H1 (cell line): ENCODE measurements around the gene FOXO6. TPM values are rescaled to one million over a fixed set of nuclear protein-coding genes. Genes with fewer than 3 reads are reported as not detected.

Experiments used
- ATF2 ChIP-seq: IDR thresholded peaks from 2 replicates; pipeline ENCODE4 v1.6.1; 2012; ENCODE audit warnings: low read length, inconsistent platforms
- GABPA ChIP-seq: IDR thresholded peaks from 2 replicates; pipeline ENCODE4 v1.6.1; 2011; ENCODE audit warnings: mild to moderate bottlenecking, low read length, moderate library complexity, borderline replicate concordance; ENCODE audit not compliant: insufficient read depth
- GTF2F1 ChIP-seq: IDR thresholded peaks from 2 replicates; pipeline ENCODE4 v1.6.1; 2012; ENCODE audit warnings: low read depth, low read length, improper control_type of control experiment, borderline replicate concordance
- polyA plus RNA-seq, 7 experiments: library from polyadenylated mRNA; depleted of rRNA in 3 of 7; stranded (reverse) in 5 of 7; unstranded in 2 of 7; fragments of >200 nt in 5 of 7; fragments of 200-250 nt in 2 of 7; gene quantifications; 1 replicate in 5 of 7; 2 replicates in 1 of 7; 4 replicates in 1 of 7; pipeline versions ENCODE4 v1.2.1 to v1.2.3, GENCODE V29; 2011 to 2013; ENCODE audit warnings: missing spikeins in 2 of 7, mixed read lengths in 2 of 7
- total RNA-seq: library from RNA; stranded (reverse); fragmentation: NEBNext Ultra II Directional; extraction: Animal tissue kit (Norgen Biotek cat#: 25700); gene quantifications from 2 replicates; pipeline ENCODE4 v1.2.1, GENCODE V29; 2021
- TF ChIP-seq, protein P1 (sequence below): fragments of 300-600 bp; sonication (generic); IDR thresholded peaks from 2 replicates; pipeline ENCODE4 v1.7.1; 2012; ENCODE audit warnings: low read length, moderate library complexity, mild to moderate bottlenecking, inconsistent platforms; ENCODE audit not compliant: insufficient replicate concordance

FOXO6 gene
- total and polyA plus RNA-seq, 2 of the 8 experiments (the other 6 are each of a cell fraction or from before 2014, with no cell fraction given) = 0.59 to 3.0 TPM

DNA sequence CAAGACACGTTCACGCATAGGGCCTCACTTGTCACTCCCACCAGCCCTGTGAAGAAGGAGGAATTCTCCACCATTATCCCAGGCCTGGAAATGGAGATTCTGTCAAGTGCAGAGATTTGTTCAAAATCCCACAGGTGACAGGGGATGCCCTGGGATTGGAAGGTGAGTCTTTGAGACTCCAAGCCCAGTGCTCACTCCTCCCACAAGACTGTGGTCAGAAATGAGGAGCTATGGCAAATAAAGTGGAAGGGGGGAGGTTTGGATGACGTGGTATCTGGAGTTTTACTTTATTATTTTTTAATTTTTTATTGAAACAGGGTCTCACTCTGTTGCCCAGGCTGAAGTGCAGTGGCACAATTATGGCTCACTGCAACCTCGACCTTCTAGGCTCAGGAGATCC, 12.8 kb upstream of the FOXO6 start (continued):
- TF ChIP-seq, protein P1, sequence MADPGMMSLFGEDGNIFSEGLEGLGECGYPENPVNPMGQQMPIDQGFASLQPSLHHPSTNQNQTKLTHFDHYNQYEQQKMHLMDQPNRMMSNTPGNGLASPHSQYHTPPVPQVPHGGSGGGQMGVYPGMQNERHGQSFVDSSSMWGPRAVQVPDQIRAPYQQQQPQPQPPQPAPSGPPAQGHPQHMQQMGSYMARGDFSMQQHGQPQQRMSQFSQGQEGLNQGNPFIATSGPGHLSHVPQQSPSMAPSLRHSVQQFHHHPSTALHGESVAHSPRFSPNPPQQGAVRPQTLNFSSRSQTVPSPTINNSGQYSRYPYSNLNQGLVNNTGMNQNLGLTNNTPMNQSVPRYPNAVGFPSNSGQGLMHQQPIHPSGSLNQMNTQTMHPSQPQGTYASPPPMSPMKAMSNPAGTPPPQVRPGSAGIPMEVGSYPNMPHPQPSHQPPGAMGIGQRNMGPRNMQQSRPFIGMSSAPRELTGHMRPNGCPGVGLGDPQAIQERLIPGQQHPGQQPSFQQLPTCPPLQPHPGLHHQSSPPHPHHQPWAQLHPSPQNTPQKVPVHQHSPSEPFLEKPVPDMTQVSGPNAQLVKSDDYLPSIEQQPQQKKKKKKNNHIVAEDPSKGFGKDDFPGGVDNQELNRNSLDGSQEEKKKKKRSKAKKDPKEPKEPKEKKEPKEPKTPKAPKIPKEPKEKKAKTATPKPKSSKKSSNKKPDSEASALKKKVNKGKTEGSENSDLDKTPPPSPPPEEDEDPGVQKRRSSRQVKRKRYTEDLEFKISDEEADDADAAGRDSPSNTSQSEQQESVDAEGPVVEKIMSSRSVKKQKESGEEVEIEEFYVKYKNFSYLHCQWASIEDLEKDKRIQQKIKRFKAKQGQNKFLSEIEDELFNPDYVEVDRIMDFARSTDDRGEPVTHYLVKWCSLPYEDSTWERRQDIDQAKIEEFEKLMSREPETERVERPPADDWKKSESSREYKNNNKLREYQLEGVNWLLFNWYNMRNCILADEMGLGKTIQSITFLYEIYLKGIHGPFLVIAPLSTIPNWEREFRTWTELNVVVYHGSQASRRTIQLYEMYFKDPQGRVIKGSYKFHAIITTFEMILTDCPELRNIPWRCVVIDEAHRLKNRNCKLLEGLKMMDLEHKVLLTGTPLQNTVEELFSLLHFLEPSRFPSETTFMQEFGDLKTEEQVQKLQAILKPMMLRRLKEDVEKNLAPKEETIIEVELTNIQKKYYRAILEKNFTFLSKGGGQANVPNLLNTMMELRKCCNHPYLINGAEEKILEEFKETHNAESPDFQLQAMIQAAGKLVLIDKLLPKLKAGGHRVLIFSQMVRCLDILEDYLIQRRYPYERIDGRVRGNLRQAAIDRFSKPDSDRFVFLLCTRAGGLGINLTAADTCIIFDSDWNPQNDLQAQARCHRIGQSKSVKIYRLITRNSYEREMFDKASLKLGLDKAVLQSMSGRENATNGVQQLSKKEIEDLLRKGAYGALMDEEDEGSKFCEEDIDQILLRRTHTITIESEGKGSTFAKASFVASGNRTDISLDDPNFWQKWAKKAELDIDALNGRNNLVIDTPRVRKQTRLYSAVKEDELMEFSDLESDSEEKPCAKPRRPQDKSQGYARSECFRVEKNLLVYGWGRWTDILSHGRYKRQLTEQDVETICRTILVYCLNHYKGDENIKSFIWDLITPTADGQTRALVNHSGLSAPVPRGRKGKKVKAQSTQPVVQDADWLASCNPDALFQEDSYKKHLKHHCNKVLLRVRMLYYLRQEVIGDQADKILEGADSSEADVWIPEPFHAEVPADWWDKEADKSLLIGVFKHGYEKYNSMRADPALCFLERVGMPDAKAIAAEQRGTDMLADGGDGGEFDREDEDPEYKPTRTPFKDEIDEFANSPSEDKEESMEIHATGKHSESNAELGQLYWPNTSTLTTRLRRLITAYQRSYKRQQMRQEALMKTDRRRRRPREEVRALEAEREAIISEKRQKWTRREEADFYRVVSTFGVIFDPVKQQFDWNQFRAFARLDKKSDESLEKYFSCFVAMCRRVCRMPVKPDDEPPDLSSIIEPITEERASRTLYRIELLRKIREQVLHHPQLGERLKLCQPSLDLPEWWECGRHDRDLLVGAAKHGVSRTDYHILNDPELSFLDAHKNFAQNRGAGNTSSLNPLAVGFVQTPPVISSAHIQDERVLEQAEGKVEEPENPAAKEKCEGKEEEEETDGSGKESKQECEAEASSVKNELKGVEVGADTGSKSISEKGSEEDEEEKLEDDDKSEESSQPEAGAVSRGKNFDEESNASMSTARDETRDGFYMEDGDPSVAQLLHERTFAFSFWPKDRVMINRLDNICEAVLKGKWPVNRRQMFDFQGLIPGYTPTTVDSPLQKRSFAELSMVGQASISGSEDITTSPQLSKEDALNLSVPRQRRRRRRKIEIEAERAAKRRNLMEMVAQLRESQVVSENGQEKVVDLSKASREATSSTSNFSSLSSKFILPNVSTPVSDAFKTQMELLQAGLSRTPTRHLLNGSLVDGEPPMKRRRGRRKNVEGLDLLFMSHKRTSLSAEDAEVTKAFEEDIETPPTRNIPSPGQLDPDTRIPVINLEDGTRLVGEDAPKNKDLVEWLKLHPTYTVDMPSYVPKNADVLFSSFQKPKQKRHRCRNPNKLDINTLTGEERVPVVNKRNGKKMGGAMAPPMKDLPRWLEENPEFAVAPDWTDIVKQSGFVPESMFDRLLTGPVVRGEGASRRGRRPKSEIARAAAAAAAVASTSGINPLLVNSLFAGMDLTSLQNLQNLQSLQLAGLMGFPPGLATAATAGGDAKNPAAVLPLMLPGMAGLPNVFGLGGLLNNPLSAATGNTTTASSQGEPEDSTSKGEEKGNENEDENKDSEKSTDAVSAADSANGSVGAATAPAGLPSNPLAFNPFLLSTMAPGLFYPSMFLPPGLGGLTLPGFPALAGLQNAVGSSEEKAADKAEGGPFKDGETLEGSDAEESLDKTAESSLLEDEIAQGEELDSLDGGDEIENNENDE = no peak
- TF ChIP-seq ATF2 (no peak), GABPA (no peak), GTF2F1 (no peak)
- TF ChIP-seq, all 59 proteins: peak for 0
